ENCODE data around the gene LRRC3. TPM values are rescaled to one million over a fixed set of nuclear protein-coding genes. Genes with fewer than 3 reads are reported as not detected.

LRRC3 gene
- total and polyA plus RNA-seq, 2 of the 8 experiments (the other 6 are each of a cell fraction or from before 2014, with no cell fraction given) = 3.1 to 5.4 TPM

DNA sequence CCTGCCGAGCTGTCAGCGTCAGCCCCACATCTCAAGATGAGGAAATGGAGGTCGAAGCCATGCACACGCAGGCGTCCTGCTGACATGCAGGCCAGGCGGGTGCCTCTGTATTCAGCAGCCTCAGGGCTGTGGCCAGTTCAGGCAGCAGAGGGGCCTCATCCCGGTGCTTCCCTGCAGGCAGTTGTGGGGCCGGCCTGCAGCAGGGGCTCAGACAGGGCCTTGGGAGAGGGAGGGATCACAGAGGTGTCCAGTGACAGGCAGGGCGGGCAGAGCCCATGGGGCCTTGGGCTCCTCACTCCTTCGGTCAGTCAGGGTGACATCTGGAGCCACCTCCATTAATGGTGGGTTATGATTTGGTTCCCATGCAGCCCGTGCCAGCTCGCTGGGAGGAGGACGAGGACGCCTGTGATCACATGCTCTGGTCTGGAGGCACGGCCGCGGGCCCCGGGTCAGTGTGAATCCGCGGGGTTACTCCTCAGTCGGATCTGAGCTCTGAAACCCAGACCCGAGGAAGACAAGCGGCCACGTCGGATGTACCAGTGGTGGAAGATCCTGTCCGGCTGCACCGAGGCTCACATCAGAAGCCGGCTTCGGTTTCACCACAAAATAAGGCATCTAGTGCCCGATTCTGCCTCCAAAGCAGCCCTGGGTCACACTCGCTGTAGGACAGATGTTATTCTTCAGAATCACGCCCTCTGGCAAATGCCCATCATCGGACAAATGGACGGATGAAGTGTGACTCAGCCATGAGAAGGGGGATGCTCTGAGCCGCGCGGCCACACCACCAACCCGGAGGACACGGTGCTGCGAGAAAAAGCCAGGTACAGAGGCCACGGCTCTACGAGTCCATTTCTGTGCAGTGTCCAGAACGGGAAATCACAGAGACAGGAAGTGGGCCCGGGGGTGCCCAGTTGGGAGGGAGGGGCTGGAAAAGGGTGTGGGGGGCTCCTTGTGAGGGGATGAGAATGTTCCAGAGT lies 51.3 kb downstream of the LRRC3 start (continued):
- TF ChIP-seq, protein P1, sequence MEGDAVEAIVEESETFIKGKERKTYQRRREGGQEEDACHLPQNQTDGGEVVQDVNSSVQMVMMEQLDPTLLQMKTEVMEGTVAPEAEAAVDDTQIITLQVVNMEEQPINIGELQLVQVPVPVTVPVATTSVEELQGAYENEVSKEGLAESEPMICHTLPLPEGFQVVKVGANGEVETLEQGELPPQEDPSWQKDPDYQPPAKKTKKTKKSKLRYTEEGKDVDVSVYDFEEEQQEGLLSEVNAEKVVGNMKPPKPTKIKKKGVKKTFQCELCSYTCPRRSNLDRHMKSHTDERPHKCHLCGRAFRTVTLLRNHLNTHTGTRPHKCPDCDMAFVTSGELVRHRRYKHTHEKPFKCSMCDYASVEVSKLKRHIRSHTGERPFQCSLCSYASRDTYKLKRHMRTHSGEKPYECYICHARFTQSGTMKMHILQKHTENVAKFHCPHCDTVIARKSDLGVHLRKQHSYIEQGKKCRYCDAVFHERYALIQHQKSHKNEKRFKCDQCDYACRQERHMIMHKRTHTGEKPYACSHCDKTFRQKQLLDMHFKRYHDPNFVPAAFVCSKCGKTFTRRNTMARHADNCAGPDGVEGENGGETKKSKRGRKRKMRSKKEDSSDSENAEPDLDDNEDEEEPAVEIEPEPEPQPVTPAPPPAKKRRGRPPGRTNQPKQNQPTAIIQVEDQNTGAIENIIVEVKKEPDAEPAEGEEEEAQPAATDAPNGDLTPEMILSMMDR (IDR thresholded peaks at IDR 0.05; ENCODE audit: control extremely low read depth in 1 of 3, insufficient read depth in 1 of 3, low read depth in 1 of 3, low read length in 3 of 3) = no peak
- TF ChIP-seq RFX5 (IDR thresholded peaks at IDR 0.05; ENCODE audit: borderline replicate concordance, low read depth, low read length) (no peak), KDM5A (IDR thresholded peaks at IDR 0.05; ENCODE audit: low read length) (no peak), NANOG (IDR thresholded peaks at IDR 0.05; ENCODE audit: insufficient read depth, low read depth, low read length, poor library complexity, severe bottlenecking) (no peak), MAFK (IDR thresholded peaks at IDR 0.05; ENCODE audit: low read depth, low read length) (no peak), NRF1 (IDR thresholded peaks at IDR 0.05; ENCODE audit: low read depth, low read length) (no peak), CBX5 (IDR thresholded peaks at IDR 0.05; ENCODE audit: low read depth, low read length) (no peak), SAP30 (IDR thresholded peaks at IDR 0.05; ENCODE audit: insufficient read depth, insufficient replicate concordance, low read length) (no peak), BCL11A (IDR thresholded peaks at IDR 0.05; ENCODE audit: low read depth in 2 of 2, low read length in 2 of 2) (no peak), SRF (IDR thresholded peaks at IDR 0.05; ENCODE audit: low read depth, low read length) (no peak)
- TF ChIP-seq, protein P2, sequence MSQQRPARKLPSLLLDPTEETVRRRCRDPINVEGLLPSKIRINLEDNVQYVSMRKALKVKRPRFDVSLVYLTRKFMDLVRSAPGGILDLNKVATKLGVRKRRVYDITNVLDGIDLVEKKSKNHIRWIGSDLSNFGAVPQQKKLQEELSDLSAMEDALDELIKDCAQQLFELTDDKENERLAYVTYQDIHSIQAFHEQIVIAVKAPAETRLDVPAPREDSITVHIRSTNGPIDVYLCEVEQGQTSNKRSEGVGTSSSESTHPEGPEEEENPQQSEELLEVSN (IDR thresholded peaks at IDR 0.05) = no peak

All from H1 (cell line).